SK-N-MC (cell line): ENCODE results near the gene TRPC4AP.

Source experiments
- EZH2 ChIP-seq: fragments of 200-600 bp; sonication (generic); IDR thresholded peaks from one replicate; pipeline ENCODE4 v1.6.1; 2017; ENCODE audit warnings: antibody characterized with exemption
- FOXP2 ChIP-seq: optimal IDR thresholded peaks from 2 replicates; pipeline ENCODE3; 2011; ENCODE audit warnings: mild to moderate bottlenecking, moderate library complexity; ENCODE audit not compliant: insufficient read depth; ENCODE audit errors: extremely low read length, control extremely low read depth
- POLR2AphosphoS5 ChIP-seq: IDR thresholded peaks from 2 replicates; pipeline ENCODE4 v1.6.1; 2012; ENCODE audit warnings: mild to moderate bottlenecking, low read depth, low read length, borderline replicate concordance

DNA sequence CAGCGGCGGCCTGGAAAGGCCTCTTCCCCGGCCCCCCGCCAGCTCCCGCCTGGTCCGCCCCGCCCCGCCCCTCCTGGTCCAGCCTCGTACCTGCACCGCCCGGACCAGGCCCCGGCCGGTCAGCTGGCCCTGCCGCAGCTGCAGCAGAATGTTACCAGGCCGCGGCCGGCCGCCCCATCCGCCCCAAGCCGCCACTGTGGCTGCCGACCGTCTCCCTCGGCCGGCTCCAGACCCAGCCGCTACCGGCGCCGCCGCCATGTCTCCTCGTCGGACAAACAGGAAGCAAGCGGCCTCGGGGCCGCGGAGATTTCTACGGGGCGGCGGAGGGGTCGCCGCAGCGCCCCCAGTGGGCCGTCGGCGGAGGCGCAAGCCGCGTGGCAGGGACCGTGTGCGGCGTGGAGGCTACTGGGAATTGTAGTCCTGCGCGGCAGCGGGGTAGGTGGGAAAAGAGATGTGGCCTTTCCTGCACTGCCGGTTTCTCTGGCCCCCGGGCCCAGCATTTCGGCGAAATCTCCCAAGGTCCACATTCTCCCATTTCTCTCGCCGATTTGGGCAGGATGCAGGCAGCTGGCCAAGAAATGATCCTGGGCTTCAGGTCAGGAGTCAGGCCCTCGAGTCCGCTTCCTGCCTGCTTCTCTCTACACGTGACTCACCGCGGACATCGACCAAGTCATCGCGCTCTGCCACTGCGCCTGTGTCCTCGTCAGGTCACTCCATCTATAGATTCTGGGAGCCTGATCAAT is at the start of gene TRPC4AP:
- TF ChIP-seq POLR2AphosphoS5 (peak; percentile 86), EZH2 (no peak), FOXP2 (peak; percentile 50)
